Choroid plexus epithelial cell (primary cell): Measurements from ENCODE around the gene MSL2.
A peak's percentile ranks its signal among the peaks of the same experiment; 100 is the strongest.
"Not testable (repeated sequence)": the region's sequence is repeated elsewhere in the genome, so short reads cannot be mapped to it uniquely, and the experiment has no call there.

Source experiments
- DNase-seq: peaks from one replicate; pipeline ENCODE4 v3.0.0-alpha.2; 2010; ENCODE audit warnings: low read depth
- H3K4me3 ChIP-seq: 2 replicates; pipeline ENCODE4 v1.5.1; 2011; ENCODE audit warnings: low read depth, mild to moderate bottlenecking, control low read depth, low read length, moderate library complexity
- CTCF ChIP-seq: conservative IDR thresholded peaks from 2 replicates; pipeline ENCODE4 v1.5.1; 2011; ENCODE audit warnings: low read depth, mild to moderate bottlenecking, control low read depth, inconsistent platforms, low read length, moderate library complexity

The MSL2 gene

GRCh38 chr3:136141891-136142290, 54.2 kb downstream of the MSL2 start:
- TF ChIP-seq CTCF: no peak
- no peak for DNase-seq
- H3K4me3 ChIP-seq: no peak overlapping the region

DNA sequence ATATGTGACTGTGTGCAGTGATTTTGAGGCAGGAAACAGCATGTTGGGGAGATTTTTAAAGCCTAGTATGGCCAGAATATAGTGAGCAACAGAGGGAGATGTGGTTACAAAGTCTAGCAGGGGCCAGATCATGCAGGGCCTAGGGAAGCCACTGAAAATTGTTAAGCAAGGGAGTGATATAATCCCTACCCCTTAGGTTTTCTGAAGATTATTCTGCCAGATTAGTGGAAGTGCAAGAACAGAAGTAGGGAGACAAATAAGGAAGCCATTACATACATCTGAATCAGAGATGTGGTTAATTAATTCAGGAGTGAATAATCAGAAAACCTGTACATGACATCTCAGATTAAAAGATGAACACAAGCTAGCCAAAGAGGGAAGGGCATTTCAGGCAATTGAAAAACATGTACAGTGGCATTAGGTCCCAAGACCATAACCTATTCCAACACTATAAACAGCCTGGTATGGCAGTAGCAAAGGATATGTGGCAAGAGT, 54.8 kb downstream of the MSL2 start:
- no peak overlapping the region for H3K4me3 ChIP-seq
- peak; percentile 23 for DNase-seq
- TF ChIP-seq CTCF: no peak

DNA sequence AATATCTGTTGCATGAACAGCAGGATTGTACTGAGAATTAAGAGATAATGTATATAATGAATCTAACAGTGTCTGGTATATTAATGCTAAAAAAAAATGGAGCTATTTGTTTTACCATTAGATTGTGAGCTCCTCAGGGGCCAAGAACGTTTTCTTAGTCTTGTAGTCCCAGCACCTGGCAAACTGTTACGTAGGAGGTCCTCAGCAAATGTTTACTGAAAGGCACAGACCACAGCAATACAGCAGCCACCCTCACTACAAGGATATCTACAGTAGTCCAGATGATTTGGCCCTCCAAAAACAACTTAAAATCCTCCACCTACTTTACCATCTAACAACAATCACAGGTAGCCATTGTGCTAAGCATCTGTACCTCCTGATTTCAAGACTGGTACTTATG, 59.7 kb downstream of the MSL2 start:
- no peak overlapping the region for H3K4me3 ChIP-seq
- DNase-seq: no peak
- TF ChIP-seq CTCF: no peak

- no peak overlapping the region for H3K4me3 ChIP-seq
- DNase-seq: peak; percentile 29
- TF ChIP-seq CTCF: no peak
Observed at GRCh38 chr3:136135039-136135802, 60.9 kb downstream of the MSL2 start.

DNA sequence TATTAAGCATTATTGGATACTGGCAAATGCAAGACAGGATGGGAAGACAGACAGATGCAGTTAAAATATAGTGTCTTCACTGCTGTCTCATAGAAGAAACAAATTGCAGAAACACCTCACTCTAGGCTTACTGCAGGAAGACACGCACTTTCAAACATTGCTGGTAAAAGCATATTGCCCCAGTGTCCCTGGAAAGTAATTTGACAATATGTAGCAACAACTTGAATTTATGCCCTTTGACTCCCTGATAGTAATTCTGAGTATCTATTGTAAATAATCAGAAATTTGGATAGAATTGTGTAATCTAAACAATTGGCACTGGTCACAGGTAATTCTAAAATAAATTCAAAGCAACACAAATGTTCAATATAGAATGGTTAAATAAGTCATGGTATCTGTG, 62.0 kb downstream of the MSL2 start:
- DNase-seq: no peak
- no peak for TF ChIP-seq CTCF
- H3K4me3 ChIP-seq: no peak overlapping the region

DNA sequence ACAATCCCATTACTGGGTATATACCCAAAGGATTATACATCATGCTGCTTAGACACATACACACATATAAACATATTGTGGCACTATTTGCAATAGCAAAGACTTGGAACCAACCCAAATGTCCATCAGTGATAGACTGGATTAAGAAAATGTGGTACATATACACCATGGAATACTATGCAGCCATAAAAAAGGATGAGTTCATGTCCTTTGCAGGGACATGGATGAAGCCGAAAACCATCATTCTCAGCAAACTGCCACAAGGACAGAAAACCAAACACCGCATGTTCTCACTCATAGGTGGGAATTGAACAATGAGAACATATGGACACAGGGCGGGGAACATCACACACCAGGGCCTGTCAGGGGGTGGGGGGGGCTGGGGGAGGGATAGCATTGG, 64.5 kb downstream of the MSL2 start:
- DNase-seq, H3K4me3 ChIP-seq: not testable (repeated sequence)

DNA sequence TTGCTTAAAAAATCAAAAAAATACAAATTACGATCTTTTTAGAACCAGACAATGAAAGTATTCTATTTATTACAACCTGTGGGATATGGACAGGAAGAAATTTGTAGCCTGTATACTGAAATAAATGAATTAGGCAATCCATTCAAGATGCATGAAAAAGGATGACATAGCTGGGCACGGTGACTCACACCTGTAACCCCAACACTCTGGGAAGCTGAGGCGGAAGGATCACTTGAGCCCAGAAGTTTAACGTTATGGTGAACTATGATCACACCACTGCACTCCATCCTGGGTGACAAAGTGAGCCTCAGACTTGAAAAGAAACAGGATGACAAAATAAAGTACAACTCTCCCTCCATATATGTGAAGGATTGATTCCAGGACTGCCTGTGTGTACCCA, 74.1 kb downstream of the MSL2 start:
- no peak overlapping the region for H3K4me3 ChIP-seq
- no peak for DNase-seq
- no peak for TF ChIP-seq CTCF
